Stomach (tissue), 9 donors: ENCODE results near the gene PIAS1. TPM values are rescaled to one million over a fixed set of nuclear protein-coding genes. Genes with fewer than 3 reads are reported as not detected.
"Not testable (repeated sequence)": the region's sequence is repeated elsewhere in the genome, so short reads cannot be mapped to it uniquely, and the experiment has no call there.

Source experiments
- DNase-seq, 2 donors: peaks; one replicate each; pipeline versions ENCODE4 v3.0.0 to v3.0.0-alpha.2; 2013 to 2019
- H3K27ac ChIP-seq, 5 donors: fragments of 200-600 bp in 4 of 5; sonication (generic) in 4 of 5; one replicate each; pipeline ENCODE4 v1.5.1; 2013 to 2019; ENCODE audit warnings: mild to moderate bottlenecking in 1 of 5, moderate library complexity in 1 of 5
- H3K27me3 ChIP-seq, 3 donors: fragments of 200-600 bp; sonication (generic); one replicate each; pipeline ENCODE4 v1.5.1; 2017 to 2019; ENCODE audit warnings: mixed run types in 1 of 3
- H3K36me3 ChIP-seq, 4 donors: fragments of 200-600 bp; sonication (generic); 1 replicate in 3 of 4; 2 replicates in 1 of 4; pipeline ENCODE4 v1.5.1; 2016 to 2019
- H3K4me1 ChIP-seq, 4 donors: fragments of 200-600 bp; sonication (generic); one replicate each; pipeline ENCODE4 v1.5.1; 2016 to 2019
- H3K4me3 ChIP-seq, 4 donors: fragments of 200-600 bp; sonication (generic) in 3 of 4; one replicate each; pipeline ENCODE4 v1.5.1; 2016 to 2019; ENCODE audit warnings: mild to moderate bottlenecking in 1 of 4
- H3K9me3 ChIP-seq, 4 donors: fragments of 200-600 bp; sonication (generic); one replicate each; pipeline ENCODE4 v1.5.1; 2016 to 2019
- CTCF ChIP-seq, 7 experiments: fragments of 450-650 bp in 4 of 7; fragments of 200-600 bp in 3 of 7; sonication (generic) in 3 of 7; IDR thresholded peaks; one replicate each; pipeline ENCODE4 v1.5.1; 2016 to 2019; ENCODE audit warnings: antibody characterized with exemption in 7 of 7, control low read depth in 2 of 7, mild to moderate bottlenecking in 1 of 7
- EP300 ChIP-seq: sonication (generic); formaldehyde crosslinking; IDR thresholded peaks from one replicate; pipeline ENCODE4 v1.6.1; 2017; ENCODE audit warnings: antibody characterized with exemption
- POLR2A ChIP-seq, 4 donors: fragments of 450-650 bp; IDR thresholded peaks; one replicate each; pipeline ENCODE4 v1.6.1; 2016; ENCODE audit warnings: antibody characterized with exemption in 4 of 4, control low read depth in 2 of 4, mild to moderate bottlenecking in 1 of 4, moderate library complexity in 1 of 4
- POLR2AphosphoS5 ChIP-seq, 3 donors: sonication (generic); formaldehyde crosslinking; IDR thresholded peaks; one replicate each; pipeline ENCODE4 v1.6.1; 2016; ENCODE audit warnings: antibody characterized with exemption in 3 of 3
- WGBS, 5 donors: extraction: QIAGEN DNeasy Blood & Tissue Kit in 3 of 5; methylation state at CpG; one replicate each; pipeline versions ENCODE4 v1.1.5 to v1.1.7; 2013 to 2018; 5-methylcytosine and 5-hydroxymethylcytosine counted together
- intact Hi-C: fragments of 100-400 bp; cut with DNase I; formaldehyde crosslinking; loops from one replicate; pipeline ENCODE4 v1.15.1; 2023; ENCODE audit warnings: low total_unique reads
- polyA plus RNA-seq, 3 donors: library from polyadenylated mRNA; stranded (reverse); fragments of 200-250 nt; gene quantifications; one replicate each; pipeline ENCODE4 v1.2.3, GENCODE V29; 2013
- total RNA-seq, 5 donors: library from RNA; depleted of rRNA; stranded (reverse); fragments of >200 nt; gene quantifications; one replicate each; pipeline versions ENCODE4 v1.1.0 to v1.2.3, GENCODE V29; 2014 to 2016
- donor health status: healthy with polysubstance abuse.
- donor health status: Bipolar disorder and iron deficiency.
- donor health status: healthy.

The PIAS1 gene
- total and polyA plus RNA-seq, 8 donors: 7.9 to 56.6 (median 38.8) TPM

GRCh38 chr15:68158046-68158628 lies 104.0 kb downstream of the PIAS1 start:
- H3K27ac ChIP-seq: peak overlapping the region in 1 of 5 donors; percentile 59
- peak in 1 of 2 donors; percentile 38 for DNase-seq

GRCh38 chr15:68163191-68163590 lies 109.1 kb downstream of the PIAS1 start:
- Histone ChIP-seq H3K27me3 (no peaks in the 10 kb centered on the region), H3K4me1 (peaks cover 0 to 7% (median under 1%) of the 10 kb centered on the region in 4 donors), H3K36me3 (peaks cover 8 to 77% (median 69%) of the 10 kb centered on the region in 4 donors), H3K27ac (no peak overlapping the region), H3K4me3 (no peak overlapping the region), H3K9me3 (no peaks in the 10 kb centered on the region)
- intact Hi-C loops: no loop called here
- TF ChIP-seq POLR2AphosphoS5 (IDR thresholded peaks at IDR 0.05) (no peak), EP300 (no peak), CTCF (IDR thresholded peaks at IDR 0.05) (no peak), POLR2A (IDR thresholded peaks at IDR 0.05) (no peak)
- DNase-seq: no peak

More at GRCh38 chr15:68158046-68158628, 104.0 kb downstream of the PIAS1 start:
- 32 to 46% (median 45%) methylated on average over 3 of the region's 3 CpGs for whole genome bisulfite sequencing, 5 donors
- H3K9me3 ChIP-seq: no peaks in the 10 kb centered on the region
- no peak overlapping the region for H3K4me3 ChIP-seq
- intact Hi-C loops: loop anchor here (5.0 kb wide), 1 partner anchor 296 kb away; no protein-coding TSS in a partner anchor
- H3K36me3 ChIP-seq: peaks cover 8 to 84% (median 65%) of the 10 kb centered on the region in 4 donors
- peaks cover 0 to 29% (median 12%) of the 10 kb centered on the region in 4 donors for H3K4me1 ChIP-seq
- no peaks in the 10 kb centered on the region for H3K27me3 ChIP-seq
- TF ChIP-seq POLR2A (IDR thresholded peaks at IDR 0.05): no peak

GRCh38 chr15:68166847-68167246 lies 112.7 kb downstream of the PIAS1 start:
- WGBS, 5 donors: 81 to 90% (median 85%) methylated on average over 4 of the region's 4 CpGs
- TF ChIP-seq EP300 (no peak), POLR2AphosphoS5 (IDR thresholded peaks at IDR 0.05) (no peak), CTCF (IDR thresholded peaks at IDR 0.05) (no peak), POLR2A (IDR thresholded peaks at IDR 0.05) (no peak)
- DNase-seq: no peak
- intact Hi-C loops: no loop called here
- no peaks in the 10 kb centered on the region for H3K27me3 ChIP-seq
- no peak overlapping the region for H3K4me3 ChIP-seq
- H3K27ac ChIP-seq: no peak overlapping the region
- H3K4me1 ChIP-seq: peaks cover 0 to 10% (median 4%) of the 10 kb centered on the region in 4 donors
- no peaks in the 10 kb centered on the region for H3K9me3 ChIP-seq
- H3K36me3 ChIP-seq: peaks cover 8 to 75% (median 67%) of the 10 kb centered on the region in 4 donors

- H3K4me1 ChIP-seq: peaks cover 0 to 19% (median 4%) of the 10 kb centered on the region in 4 donors
- 73 to 97% (median 92%) methylated on average over 2 of the region's 2 CpGs for WGBS, 5 donors
- DNase-seq, H3K27ac ChIP-seq, H3K27me3 ChIP-seq, H3K4me3 ChIP-seq, intact Hi-C loops, H3K9me3 ChIP-seq: not testable (repeated sequence)
- H3K36me3 ChIP-seq: peaks cover under 1 to 75% (median 65%) of the 10 kb centered on the region in 4 donors
These were observed 117.9 kb downstream of the PIAS1 start for GRCh38 chr15:68172037-68172436.

GRCh38 chr15:68173119-68173518 lies 119.0 kb downstream of the PIAS1 start:
- DNase-seq: no peak
- Histone ChIP-seq H3K36me3 (peaks cover 5 to 86% (median 72%) of the 10 kb centered on the region in 4 donors), H3K4me3 (no peak overlapping the region), H3K4me1 (peaks cover 0 to 29% (median 8%) of the 10 kb centered on the region in 4 donors), H3K27me3 (no peaks in the 10 kb centered on the region), H3K9me3 (no peaks in the 10 kb centered on the region), H3K27ac (no peak overlapping the region)
- TF ChIP-seq EP300 (no peak), POLR2AphosphoS5 (IDR thresholded peaks at IDR 0.05) (no peak), POLR2A (IDR thresholded peaks at IDR 0.05) (no peak), CTCF (IDR thresholded peaks at IDR 0.05) (no peak)
- WGBS, 5 donors: 95 to 100% (median 98%) methylated on average over 4 of the region's 4 CpGs
- intact Hi-C loops: no loop called here
